ENCODE results near the gene SRMS. TPM values are rescaled to one million over a fixed set of nuclear protein-coding genes. Genes with fewer than 3 reads are reported as not detected.

Gene SRMS
- total RNA-seq, 4 donors from 2014 or later: not detected

GRCh38 chr20:63538204-63539091 lies 9.1 kb downstream of the SRMS start:
- no peak overlapping the region for H3K4me3 ChIP-seq
- intact Hi-C loops (cut with DNase I; ENCODE audit: low total_unique reads): loop anchor here (2.0 kb wide), 1 partner anchor 434 kb away; no protein-coding TSS in a partner anchor
- TF ChIP-seq POLR2A (IDR thresholded peaks at IDR 0.05) (no peak), CTCF (IDR thresholded peaks at IDR 0.05) (no peak)
- H3K4me1 ChIP-seq: no peaks in the 10 kb centered on the region
- H3K27me3 ChIP-seq: peaks cover 11 to 12% of the 10 kb centered on the region in 2 donors
- H3K36me3 ChIP-seq: no peaks in the 10 kb centered on the region
- H3K27ac ChIP-seq: no peak overlapping the region
- no peak for DNase-seq
- H3K9me3 ChIP-seq: no peaks in the 10 kb centered on the region

- DNase-seq: peak; percentile 64 to 79
- H3K9me3 ChIP-seq: no peaks in the 10 kb centered on the region
- no peak overlapping the region for H3K27ac ChIP-seq
- intact Hi-C loops (cut with DNase I; ENCODE audit: low total_unique reads): loop anchor here (2.0 kb wide), 1 partner anchor 435 kb away; no protein-coding TSS in a partner anchor
- TF ChIP-seq CTCF (IDR thresholded peaks at IDR 0.05): peak; percentile 92 to 97 (median 94)
- peak in 1 of 2 donors; percentile 18 for TF ChIP-seq POLR2A (IDR thresholded peaks at IDR 0.05)
- no peak overlapping the region for H3K4me3 ChIP-seq
- H3K36me3 ChIP-seq: no peaks in the 10 kb centered on the region
- no peaks in the 10 kb centered on the region for H3K4me1 ChIP-seq
- peaks cover 11 to 12% of the 10 kb centered on the region in 2 donors for H3K27me3 ChIP-seq
Observed at GRCh38 chr20:63537525-63538203, 9.9 kb downstream of the SRMS start.

- Histone ChIP-seq H3K4me3 (no peak within 1 kb of the TSS), H3K27ac (no peak within 1 kb of the TSS), H3K4me1 (no peaks in the 10 kb centered on the region), H3K9me3 (no peaks in the 10 kb centered on the region), H3K36me3 (no peaks in the 10 kb centered on the region), H3K27me3 (peaks cover 11 to 12% of the 10 kb centered on the region in 2 donors)
- no peak for DNase-seq
- TF ChIP-seq POLR2A (IDR thresholded peaks at IDR 0.05) (no peak), CTCF (IDR thresholded peaks at IDR 0.05) (no peak)
- intact Hi-C loops (cut with DNase I; ENCODE audit: low total_unique reads): no loop called here
Observed at GRCh38 chr20:63536997-63537524, 10.5 kb downstream of the SRMS start, which contains the start of gene PTK6. Gene PTK6, minus strand, starts transcription at chr20:63537376. Its CDS starts 62 bp downstream, at chr20:63537314.

DNA sequence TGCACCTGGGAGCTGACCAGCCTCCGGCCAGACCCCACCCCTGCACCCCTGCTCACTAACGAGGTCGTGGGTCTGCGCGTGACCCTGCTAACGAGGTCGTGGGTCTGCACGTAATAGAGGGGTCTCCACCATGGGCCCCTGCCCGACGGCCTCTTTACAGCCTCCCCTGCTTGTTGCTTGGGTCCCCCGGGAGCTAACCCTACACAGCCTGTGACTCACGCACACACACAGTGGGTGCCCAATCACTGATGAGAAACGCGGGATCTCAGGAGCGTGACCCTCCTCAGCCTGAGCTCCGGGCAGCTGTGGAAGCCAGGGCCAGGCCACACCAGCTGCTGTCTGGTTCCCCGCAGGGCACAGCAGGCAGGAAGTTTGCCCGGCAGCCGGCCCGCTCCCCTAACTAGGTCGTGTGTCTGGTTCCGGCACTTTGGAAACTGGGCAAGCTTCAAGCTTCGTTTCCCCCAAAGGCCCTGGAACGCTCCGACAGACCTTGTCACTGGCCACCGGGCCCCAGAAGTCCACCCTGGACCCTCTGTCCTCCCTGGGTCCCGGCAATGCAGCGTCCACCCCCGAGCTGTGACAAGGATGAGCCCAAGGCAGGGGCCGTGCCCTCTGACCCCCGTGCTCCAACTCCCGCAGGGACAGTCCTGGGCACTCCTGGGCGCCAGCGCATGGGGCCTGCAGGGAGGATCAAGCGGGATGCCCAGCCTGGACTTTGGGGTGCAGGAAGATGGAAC lies 11.1 kb downstream of the SRMS start:
- H3K27me3 ChIP-seq: peaks cover 11 to 12% of the 10 kb centered on the region in 2 donors
- TF ChIP-seq POLR2A (IDR thresholded peaks at IDR 0.05): no peak
- no peak overlapping the region for H3K27ac ChIP-seq
- intact Hi-C loops (cut with DNase I; ENCODE audit: low total_unique reads): no loop called here
- H3K4me3 ChIP-seq: no peak overlapping the region
- no peaks in the 10 kb centered on the region for H3K36me3 ChIP-seq
- DNase-seq: no peak
- H3K4me1 ChIP-seq: no peaks in the 10 kb centered on the region
- no peaks in the 10 kb centered on the region for H3K9me3 ChIP-seq
